CD4-positive, alpha-beta T cell (primary cell): ENCODE measurements around the gene TPM3. TPM values are rescaled to one million over a fixed set of nuclear protein-coding genes. Genes with fewer than 3 reads are reported as not detected.
"Not testable (repeated sequence)": the region's sequence is repeated elsewhere in the genome, so short reads cannot be mapped to it uniquely, and the experiment has no call there.

Experiments
- ATAC-seq: fragments of 200-7000 bp; cut with Tn5 transposase; one replicate; pipeline ENCODE4 v1.10.0; 2022; ENCODE audit warnings: mild to moderate bottlenecking; ENCODE audit not compliant: poor library complexity
- CTCF ChIA-PET: fragments of 350-600 bp; sonication (Branson Sonifier 250); formaldehyde crosslinking; loops from one replicate; lab custom pipeline; 2021; ENCODE audit warnings: antibody characterized with exemption, inconsistent platforms; lab: Charles Lee
- POLR2A ChIA-PET: fragments of 350-600 bp; sonication (Branson Sonifier 250); formaldehyde crosslinking; loops from one replicate; lab custom pipeline; 2021; ENCODE audit warnings: antibody characterized with exemption, inconsistent platforms; lab: Charles Lee
- DNase-seq, 14 experiments: peaks; one replicate each; pipeline ENCODE4 v3.0.0-alpha.2; 2013 to 2020; ENCODE audit warnings: mixed read lengths in 2 of 14
- H3K27ac ChIP-seq, 2 donors: one replicate each; pipeline versions ENCODE4 v1.5.1 to v1.7.0; 2013; ENCODE audit warnings: low read length in 2 of 2, low read depth in 1 of 2, mild to moderate bottlenecking in 1 of 2
- H3K27me3 ChIP-seq, 2 experiments: 1 replicate in 1 of 2; 2 replicates in 1 of 2; pipeline versions ENCODE4 v1.6.1 to v1.7.0; 2013; ENCODE audit warnings: low read length in 2 of 2, control low read depth in 1 of 2, mild to moderate bottlenecking in 1 of 2, moderate library complexity in 1 of 2; ENCODE audit not compliant: insufficient read depth in 2 of 2, control insufficient read depth in 1 of 2
- H3K36me3 ChIP-seq: one replicate; pipeline ENCODE4 v1.6.1; 2013; ENCODE audit warnings: low read length, control low read depth; ENCODE audit not compliant: insufficient read depth
- H3K4me1 ChIP-seq: one replicate; pipeline ENCODE4 v1.6.1; 2013; ENCODE audit warnings: low read length, control low read depth; ENCODE audit not compliant: insufficient read depth
- H3K4me3 ChIP-seq: one replicate; pipeline ENCODE4 v1.5.1; 2013; ENCODE audit warnings: mild to moderate bottlenecking, low read length, moderate library complexity
- H3K9me3 ChIP-seq, 2 experiments: 1 replicate in 1 of 2; 2 replicates in 1 of 2; pipeline versions ENCODE4 v1.6.1 to v1.7.0; 2013; ENCODE audit warnings: low read length in 2 of 2, mild to moderate bottlenecking in 2 of 2, control low read depth in 1 of 2, moderate library complexity in 1 of 2; ENCODE audit not compliant: control insufficient read depth in 1 of 2, insufficient read depth in 1 of 2
- H3K27ac Mint-ChIP-seq: one replicate; pipeline ENCODE4 v1.8.0; 2020; ENCODE audit warnings: mixed read lengths
- H3K27me3 Mint-ChIP-seq: one replicate; pipeline ENCODE4 v1.8.0; 2021; ENCODE audit warnings: mixed read lengths
- H3K36me3 Mint-ChIP-seq: one replicate; pipeline ENCODE4 v1.8.0; 2021; ENCODE audit warnings: low read depth, mixed read lengths
- H3K4me1 Mint-ChIP-seq: one replicate; pipeline ENCODE4 v1.8.0; 2021; ENCODE audit warnings: low read depth, mixed read lengths
- H3K4me3 Mint-ChIP-seq: one replicate; pipeline ENCODE4 v1.8.0; 2020; ENCODE audit warnings: mild to moderate bottlenecking, mixed read lengths
- H3K9me3 Mint-ChIP-seq: one replicate; pipeline ENCODE4 v1.8.0; 2020; ENCODE audit warnings: mixed read lengths
- CTCF ChIP-seq: fragments of 200-600 bp; IDR thresholded peaks from one replicate; pipeline ENCODE4 v1.8.0; 2022; ENCODE audit warnings: antibody characterized with exemption, mild to moderate bottlenecking
- intact Hi-C, 2 experiments: fragments of 100-400 bp; cut with DNase I in 1 of 2; cut with micrococcal nuclease in 1 of 2; formaldehyde crosslinking; loops; one replicate each; pipeline versions ENCODE4 v1.15.1 to v1.9.0; 2023 to 2025; cut with DNase I, micrococcal nuclease
- total RNA-seq, 174 experiments: library from RNA in 2 of 174; stranded (reverse) in 2 of 174; gene quantifications; one replicate each; pipeline ENCODE4 v1.2.3 and lab custom pipeline; 2021 to 2026

TPM3 gene
- total RNA-seq, 2 experiments from 2014 or later = 345 to 357 TPM

GRCh38 chr1:154148807-154149206 lies 43.1 kb downstream of the TPM3 start:
- no peaks in the 10 kb centered on the region for H3K4me1 ChIP-seq
- peaks cover 15% of the 10 kb centered on the region for H3K4me1 Mint-ChIP-seq

GRCh38 chr1:154147505-154147904 lies 44.4 kb downstream of the TPM3 start:
- H3K36me3 Mint-ChIP-seq, H3K27me3 Mint-ChIP-seq, H3K9me3 Mint-ChIP-seq, H3K36me3 ChIP-seq, H3K27ac ChIP-seq, H3K4me3 ChIP-seq, H3K4me1 ChIP-seq, ATAC-seq, H3K9me3 ChIP-seq, intact Hi-C loops, H3K4me3 Mint-ChIP-seq, H3K27ac Mint-ChIP-seq, CTCF ChIA-PET, DNase-seq, H3K27me3 ChIP-seq: not testable (repeated sequence)
- POLR2A ChIA-PET = interaction anchor here (2.0 kb wide), 1 partner anchor 10 kb away, joined by 7 read pairs; no protein-coding TSS in a partner anchor
- peaks cover 12% of the 10 kb centered on the region for H3K4me1 Mint-ChIP-seq

More at GRCh38 chr1:154148807-154149206, 43.1 kb downstream of the TPM3 start:
- Histone ChIP-seq H3K27me3 (no peaks in the 10 kb centered on the region), H3K27ac (no peak overlapping the region), H3K4me3 (no peak overlapping the region), H3K9me3 (no peaks in the 10 kb centered on the region), H3K36me3 (peaks cover under 1% of the 10 kb centered on the region)
- no peaks in the 10 kb centered on the region for H3K27me3 Mint-ChIP-seq
- ATAC-seq (no peak), DNase-seq (no peak)
- CTCF ChIA-PET = interaction anchor here (0.6 kb wide), 2 partner anchors 101 to 627 kb away, joined by 3 read pairs; no protein-coding TSS in a partner anchor
- peaks cover 2% of the 10 kb centered on the region for H3K36me3 Mint-ChIP-seq
- intact Hi-C loops = no loop called here
- POLR2A ChIA-PET = no interaction called here
- peak overlapping the region; percentile 28 for H3K27ac Mint-ChIP-seq
- no peak for TF ChIP-seq CTCF
- H3K9me3 Mint-ChIP-seq = no peaks in the 10 kb centered on the region
- H3K4me3 Mint-ChIP-seq = no peak overlapping the region

GRCh38 chr1:154145986-154146385 lies 45.9 kb downstream of the TPM3 start:
- POLR2A ChIA-PET = interaction anchor here (2.0 kb wide), 1 partner anchor 12 kb away, joined by 7 read pairs; no protein-coding TSS in a partner anchor

More at GRCh38 chr1:154145986-154146385, 45.9 kb downstream of the TPM3 start:
- peak; percentile 56 for TF ChIP-seq CTCF
- Histone ChIP-seq H3K4me3 (no peak overlapping the region), H3K27ac (no peak overlapping the region), H3K9me3 (no peaks in the 10 kb centered on the region), H3K36me3 (no peaks in the 10 kb centered on the region), H3K27me3 (no peaks in the 10 kb centered on the region), H3K4me1 (no peaks in the 10 kb centered on the region)
- Mint-ChIP-seq H3K9me3 (no peaks in the 10 kb centered on the region), H3K4me3 (no peak overlapping the region), H3K36me3 (no peaks in the 10 kb centered on the region), H3K27ac (no peak overlapping the region), H3K4me1 (peaks cover 12% of the 10 kb centered on the region), H3K27me3 (no peaks in the 10 kb centered on the region)
- CTCF ChIA-PET = interaction anchor here (0.7 to 1.1 kb wide), 2 partner anchors 12 to 17 kb away, joined by 3 read pairs; no protein-coding TSS in a partner anchor
- intact Hi-C loops = no loop called here
- DNase-seq (no peak), ATAC-seq (no peak)
